Amniotic stem cell (primary cell): Measurements from ENCODE around the gene PTPRG.
"Not testable (repeated sequence)": the region's sequence is repeated elsewhere in the genome, so short reads cannot be mapped to it uniquely, and the experiment has no call there.

ENCODE experiments used
- DNase-seq: peaks from one replicate; lab custom pipeline; 2025; lab: John Stamatoyannopoulos, UW

The PTPRG gene

DNA sequence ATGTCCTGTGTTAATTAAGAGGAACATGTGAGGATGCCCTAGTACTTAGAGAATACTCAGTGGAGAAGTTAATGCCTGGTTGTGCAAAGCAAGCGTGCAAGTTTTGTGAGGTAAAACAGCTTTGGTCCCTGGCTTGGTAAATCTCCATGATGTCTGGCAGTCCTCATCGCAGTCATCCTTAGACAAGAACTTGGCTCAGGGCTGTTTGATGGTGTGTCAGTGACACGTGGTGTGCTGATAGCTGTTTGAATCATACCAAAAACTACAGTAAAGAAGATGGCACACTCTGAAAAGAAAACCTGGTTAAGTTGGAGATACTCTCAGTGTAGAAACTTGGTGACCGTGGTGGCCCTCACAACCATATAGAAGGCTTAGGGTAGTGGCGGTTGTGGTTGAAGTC lies 450.3 kb downstream of the PTPRG start:
- DNase-seq, result no peak

GRCh38 chr3:62013951-62014350 lies 452.6 kb downstream of the PTPRG start:
- no peak for DNase-seq

GRCh38 chr3:62015111-62015510 lies 453.7 kb downstream of the PTPRG start:
- DNase-seq, result no peak

DNA sequence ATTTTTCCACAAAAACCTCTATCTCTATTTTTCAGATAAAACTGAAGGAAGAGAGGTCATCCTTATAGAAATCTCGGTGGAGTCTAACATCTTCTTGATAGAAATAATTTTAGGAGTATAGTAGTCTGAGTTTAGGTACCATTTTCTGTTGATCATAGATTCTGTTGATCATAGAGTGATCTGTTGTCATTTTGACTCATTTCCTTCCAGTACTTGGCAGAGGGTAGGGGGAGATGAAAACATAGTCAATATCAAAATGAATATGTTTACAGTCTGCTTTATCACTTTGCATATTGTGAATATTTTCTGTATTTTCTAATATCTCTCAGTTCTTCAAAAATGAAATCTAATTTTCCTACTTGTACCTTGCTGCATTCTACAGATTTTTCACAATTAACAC lies 458.5 kb downstream of the PTPRG start:
- no peak for DNase-seq

DNA sequence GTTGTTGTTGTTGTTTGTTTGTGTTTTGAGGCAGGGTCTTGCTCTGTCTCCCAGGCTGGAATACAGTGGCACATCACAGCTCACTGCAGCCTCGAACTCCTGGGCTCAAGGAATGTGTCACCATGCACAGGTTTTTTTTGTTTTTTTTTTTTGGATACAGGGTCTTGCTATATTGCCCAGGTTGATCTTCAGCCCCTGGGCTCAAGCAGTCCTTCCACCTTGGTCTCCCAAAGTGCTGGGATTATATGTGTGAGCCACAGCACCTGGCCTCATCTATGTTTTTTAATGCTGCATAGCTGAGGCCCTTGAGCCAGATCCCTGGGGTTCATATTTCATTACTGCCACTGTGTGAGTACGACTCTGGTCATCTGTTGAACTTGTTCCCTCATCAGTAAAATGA lies 459.3 kb downstream of the PTPRG start:
- DNase-seq, result no peak

DNA sequence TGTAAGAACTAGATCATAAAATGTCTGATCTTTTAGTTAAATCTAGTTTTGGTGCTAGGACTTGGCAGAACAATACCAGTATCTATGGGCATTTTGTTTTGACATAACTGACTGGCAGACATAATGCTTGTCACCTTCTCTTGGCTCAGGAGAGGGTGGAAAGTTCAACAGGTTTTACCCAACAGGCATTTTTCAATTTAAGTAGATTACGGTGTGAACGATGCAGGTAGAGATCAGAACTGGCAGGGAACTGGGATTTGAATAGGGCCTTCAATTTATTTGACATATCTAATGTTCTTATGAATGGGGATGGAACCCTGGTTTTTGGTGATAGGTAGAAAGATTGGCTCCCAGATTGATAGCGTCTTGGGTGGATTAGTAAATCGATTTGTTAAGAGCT lies 460.9 kb downstream of the PTPRG start:
- no peak for DNase-seq

DNA sequence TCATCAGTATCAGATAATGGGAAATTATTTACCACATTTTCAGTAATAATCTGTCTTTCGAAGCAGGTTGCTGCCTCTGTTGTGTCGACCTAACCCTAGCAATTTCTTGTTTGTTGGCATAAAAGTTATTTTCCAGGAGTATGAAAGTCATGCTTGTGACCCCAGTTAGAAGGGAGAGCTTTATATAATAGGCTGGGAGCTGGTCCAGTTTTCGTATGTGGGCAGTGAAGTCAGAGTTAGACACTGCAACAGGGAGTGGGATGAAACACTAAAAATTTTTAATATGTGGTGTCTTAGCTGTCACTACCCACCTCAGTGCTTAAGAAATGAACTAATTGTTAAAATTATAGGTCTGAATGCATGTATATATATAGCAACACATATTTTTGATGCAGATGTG lies 463.5 kb downstream of the PTPRG start:
- no peak for DNase-seq

GRCh38 chr3:62025913-62026312 lies 464.5 kb downstream of the PTPRG start:
- DNase-seq, result no peak

GRCh38 chr3:62027241-62027640 lies 465.9 kb downstream of the PTPRG start:
- DNase-seq, result no peak

DNA sequence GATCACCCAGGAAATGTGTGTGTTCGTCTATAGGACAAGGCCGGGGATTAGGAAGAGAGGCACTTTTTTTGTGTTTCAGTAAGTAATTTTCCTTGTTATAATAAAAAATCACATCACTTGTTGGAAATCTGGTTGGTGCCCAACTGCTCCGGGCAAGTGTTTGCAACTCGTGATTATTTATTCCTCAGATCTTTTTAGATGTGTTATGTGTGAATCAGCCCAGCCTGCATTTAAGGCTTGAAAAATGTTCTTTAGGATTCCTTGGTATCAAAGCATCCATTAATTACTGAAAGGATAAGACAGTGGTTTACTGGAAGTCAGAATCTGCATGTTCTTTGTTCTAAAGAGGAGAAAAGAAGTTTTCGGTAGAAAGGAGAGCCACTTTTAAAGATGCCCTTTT lies 466.4 kb downstream of the PTPRG start:
- DNase-seq, result no peak

- no peak for DNase-seq
Measured at GRCh38 chr3:62028236-62028635, 466.9 kb downstream of the PTPRG start.

DNA sequence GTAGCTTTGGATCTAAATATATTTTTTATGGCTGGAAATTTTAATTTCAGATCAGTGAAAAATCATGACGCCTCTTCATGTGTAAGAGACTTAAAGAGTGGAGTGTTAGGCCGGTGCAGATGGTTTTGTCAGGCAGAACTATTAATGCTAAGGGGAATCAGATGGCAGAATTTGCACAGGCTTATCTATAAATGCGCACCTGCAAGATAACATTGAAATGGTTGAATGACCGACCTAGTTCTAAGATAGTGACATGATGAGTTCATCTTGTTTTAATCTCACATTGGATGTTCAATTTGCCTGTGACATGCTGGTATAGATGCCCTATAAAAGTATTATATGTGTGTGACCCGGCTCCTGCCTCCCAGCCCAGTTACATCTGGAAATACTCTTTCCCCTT lies 471.4 kb downstream of the PTPRG start:
- DNase-seq, result no peak

- no peak for DNase-seq
Measured at GRCh38 chr3:62035402-62036057, 474.2 kb downstream of the PTPRG start.

DNA sequence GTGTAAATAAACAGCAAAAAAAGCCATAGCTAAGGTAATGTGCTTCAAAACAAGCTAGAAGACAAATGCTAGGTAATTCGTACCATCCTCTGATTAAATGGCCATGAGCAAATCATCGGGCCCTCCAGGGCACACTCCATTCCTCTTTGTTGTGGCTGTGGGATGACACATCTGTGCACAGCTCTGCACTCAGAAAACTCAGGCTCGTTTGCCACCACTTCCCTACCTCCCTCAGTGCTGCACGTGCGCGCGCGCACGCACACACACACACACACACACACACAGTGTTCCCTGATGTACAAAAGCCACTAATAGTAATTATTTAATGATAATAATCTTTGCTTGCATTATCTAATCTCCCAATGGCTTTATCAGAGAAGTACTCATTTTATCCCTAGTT lies 475.4 kb downstream of the PTPRG start:
- no peak for DNase-seq

GRCh38 chr3:62038798-62039197 lies 477.4 kb downstream of the PTPRG start:
- DNase-seq, result not testable (repeated sequence)

DNA sequence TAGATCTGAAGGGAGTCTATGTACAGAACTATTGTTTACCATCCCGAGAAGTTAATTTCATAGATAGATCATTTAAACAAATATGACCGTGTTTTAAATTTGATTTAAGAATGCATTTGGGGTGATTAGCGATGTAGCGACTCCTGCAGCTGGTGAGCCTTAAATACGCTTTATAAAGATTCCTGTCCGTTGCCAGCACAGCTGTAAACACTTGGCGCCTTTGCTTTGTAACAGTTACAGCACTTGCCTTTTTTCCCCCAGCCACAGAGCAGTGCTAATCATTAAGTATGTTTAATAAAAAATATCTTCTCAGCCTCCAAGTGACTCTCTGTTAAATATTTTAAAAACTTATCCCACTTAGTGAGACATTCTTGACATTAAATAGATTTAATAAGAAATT lies 478.2 kb downstream of the PTPRG start:
- no peak for DNase-seq

DNA sequence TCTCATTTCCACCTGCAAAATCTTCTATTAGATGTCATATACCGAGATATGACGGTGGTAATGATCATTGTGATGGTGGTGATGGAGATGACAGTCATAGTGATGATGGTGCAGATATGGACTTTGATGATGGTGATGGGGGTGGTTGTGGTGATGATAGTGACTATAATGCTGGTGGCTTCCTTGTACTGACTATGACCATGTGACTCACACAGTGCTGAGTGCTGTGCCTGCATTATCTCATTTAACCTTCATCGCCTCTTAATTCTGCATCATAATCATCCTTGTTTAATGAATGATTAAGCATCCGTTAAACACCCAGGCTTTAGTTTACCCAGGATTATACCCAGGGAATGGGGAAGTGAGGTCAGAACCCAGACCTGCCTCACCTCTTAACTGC lies 480.3 kb downstream of the PTPRG start:
- no peak for DNase-seq

GRCh38 chr3:62044874-62045411 lies 483.6 kb downstream of the PTPRG start:
- no peak for DNase-seq

GRCh38 chr3:62046326-62046725 lies 485.0 kb downstream of the PTPRG start:
- no peak for DNase-seq

DNA sequence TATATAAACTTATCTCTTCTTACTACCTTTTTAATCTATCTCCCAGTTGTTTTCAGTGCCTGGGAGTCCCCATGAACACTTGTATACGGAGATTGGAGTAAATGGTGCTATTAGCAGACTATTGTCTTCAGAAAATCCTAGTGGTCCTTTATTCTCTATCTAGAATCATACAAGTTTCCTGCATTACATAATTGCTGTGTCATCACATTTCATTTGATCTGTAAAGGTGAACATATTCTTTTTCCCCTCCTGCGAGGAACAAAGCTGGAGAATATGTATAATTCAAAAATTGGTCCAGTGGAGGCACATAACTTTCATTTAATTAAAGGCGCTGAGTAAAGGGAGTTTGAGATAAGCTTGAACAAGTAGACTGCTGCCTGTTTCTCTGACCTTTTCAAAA lies 487.2 kb downstream of the PTPRG start:
- DNase-seq, result no peak

GRCh38 chr3:62049033-62049432 lies 487.7 kb downstream of the PTPRG start:
- DNase-seq, result no peak

GRCh38 chr3:62051506-62051905 lies 490.1 kb downstream of the PTPRG start:
- no peak for DNase-seq

GRCh38 chr3:62052331-62052730 lies 491.0 kb downstream of the PTPRG start:
- no peak for DNase-seq

- no peak for DNase-seq
Measured at GRCh38 chr3:62056658-62057057, 495.3 kb downstream of the PTPRG start.
